Measurements from ENCODE around the gene KIAA0513. TPM values are rescaled to one million over a fixed set of nuclear protein-coding genes. Genes with fewer than 3 reads are reported as not detected.

Gene KIAA0513
- total and polyA plus RNA-seq, 2 donors, result 3.4 to 5.2 TPM

GRCh38 chr16:85067024-85067423 lies 39.4 kb downstream of the KIAA0513 start:
- H3K4me3 ChIP-seq (ENCODE audit: low read length in 2 of 2), result no peak overlapping the region
- H3K27me3 ChIP-seq (ENCODE audit: control insufficient read depth in 2 of 2, insufficient read depth in 1 of 2, low read length in 1 of 2), result no peaks in the 10 kb centered on the region
- H3K9me3 ChIP-seq (ENCODE audit: control insufficient read depth in 2 of 2, insufficient read depth in 1 of 2, low read length in 1 of 2), result no peaks in the 10 kb centered on the region
- H3K27ac ChIP-seq (ENCODE audit: low read depth in 1 of 2, low read length in 1 of 2), result no peak overlapping the region
- WGBS, result 98% methylated on average over 18 of the region's 18 CpGs
- peaks cover 0 to 3% of the 10 kb centered on the region in 2 donors for H3K4me1 ChIP-seq (ENCODE audit: control insufficient read depth in 2 of 2, insufficient read depth in 2 of 2, low read length in 2 of 2)
- H3K36me3 ChIP-seq (ENCODE audit: control insufficient read depth in 2 of 2, insufficient read depth in 2 of 2, low read length in 1 of 2), result no peaks in the 10 kb centered on the region
- no peak for DNase-seq (ENCODE audit: low read depth in 6 of 9, low spot score in 9 of 9)

- Histone ChIP-seq H3K36me3 (ENCODE audit: control insufficient read depth in 2 of 2, insufficient read depth in 2 of 2, low read length in 1 of 2) (no peaks in the 10 kb centered on the region), H3K4me1 (ENCODE audit: control insufficient read depth in 2 of 2, insufficient read depth in 2 of 2, low read length in 2 of 2) (no peaks in the 10 kb centered on the region), H3K27me3 (ENCODE audit: control insufficient read depth in 2 of 2, insufficient read depth in 1 of 2, low read length in 1 of 2) (no peaks in the 10 kb centered on the region), H3K27ac (ENCODE audit: low read depth in 1 of 2, low read length in 1 of 2) (no peak overlapping the region), H3K9me3 (ENCODE audit: control insufficient read depth in 2 of 2, insufficient read depth in 1 of 2, low read length in 1 of 2) (no peaks in the 10 kb centered on the region), H3K4me3 (ENCODE audit: low read length in 2 of 2) (no peak overlapping the region)
- WGBS, result 94% methylated on average over 8 of the region's 8 CpGs
- no peak for DNase-seq (ENCODE audit: low read depth in 6 of 9, low spot score in 9 of 9)
Measured at GRCh38 chr16:85067426-85067825, 39.8 kb downstream of the KIAA0513 start.

DNA sequence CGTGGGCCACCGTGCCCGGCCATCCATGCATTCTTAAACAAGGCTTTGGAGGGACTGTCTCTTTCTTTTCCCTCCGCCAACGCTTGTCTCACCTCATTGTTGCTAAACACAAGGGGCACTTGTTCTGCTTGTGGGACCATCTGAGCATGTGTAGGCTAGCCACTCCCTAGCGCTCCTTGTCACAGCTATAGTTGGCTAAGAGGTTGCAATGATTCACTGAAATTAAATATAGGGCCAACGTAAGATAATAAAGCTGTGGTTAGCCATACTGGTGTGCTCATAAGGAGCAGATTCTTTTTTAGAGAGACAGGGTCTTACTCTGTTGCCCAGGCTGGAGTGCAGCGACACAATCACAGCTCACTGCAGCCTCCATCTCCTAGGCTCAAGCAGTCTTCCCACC lies 41.2 kb downstream of the KIAA0513 start:
- 98% methylated on average over 8 of the region's 8 CpGs for WGBS
- Histone ChIP-seq H3K4me3 (ENCODE audit: low read length in 2 of 2) (no peak overlapping the region), H3K27ac (ENCODE audit: low read depth in 1 of 2, low read length in 1 of 2) (no peak overlapping the region), H3K27me3 (ENCODE audit: control insufficient read depth in 2 of 2, insufficient read depth in 1 of 2, low read length in 1 of 2) (no peaks in the 10 kb centered on the region), H3K4me1 (ENCODE audit: control insufficient read depth in 2 of 2, insufficient read depth in 2 of 2, low read length in 2 of 2) (peaks cover 0 to 3% of the 10 kb centered on the region in 2 donors), H3K9me3 (ENCODE audit: control insufficient read depth in 2 of 2, insufficient read depth in 1 of 2, low read length in 1 of 2) (no peaks in the 10 kb centered on the region), H3K36me3 (ENCODE audit: control insufficient read depth in 2 of 2, insufficient read depth in 2 of 2, low read length in 1 of 2) (no peaks in the 10 kb centered on the region)
- DNase-seq (ENCODE audit: low read depth in 6 of 9, low spot score in 9 of 9), result no peak

DNA sequence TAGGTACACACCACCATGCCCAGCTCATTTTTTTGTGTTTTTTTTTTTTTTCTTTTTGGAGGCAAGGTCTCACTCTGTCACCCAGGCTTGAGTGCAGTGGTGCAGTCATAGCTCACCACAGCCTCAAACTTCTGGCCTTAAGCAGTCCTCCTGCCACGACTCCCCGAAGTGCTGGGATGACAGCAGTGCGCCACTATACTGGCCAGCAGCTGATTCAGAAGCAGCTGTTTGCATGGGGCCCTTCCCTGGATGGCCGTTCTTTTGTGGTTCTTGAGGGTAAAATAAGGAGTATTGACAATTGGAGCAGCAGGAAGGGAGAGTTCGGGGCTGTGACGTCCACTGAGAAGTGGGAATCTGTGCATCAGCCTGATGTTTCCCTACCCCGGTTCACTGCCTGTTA lies 41.6 kb downstream of the KIAA0513 start:
- H3K9me3 ChIP-seq (ENCODE audit: control insufficient read depth in 2 of 2, insufficient read depth in 1 of 2, low read length in 1 of 2), result no peaks in the 10 kb centered on the region
- peaks cover 0 to 3% of the 10 kb centered on the region in 2 donors for H3K4me1 ChIP-seq (ENCODE audit: control insufficient read depth in 2 of 2, insufficient read depth in 2 of 2, low read length in 2 of 2)
- H3K4me3 ChIP-seq (ENCODE audit: low read length in 2 of 2), result no peak overlapping the region
- no peaks in the 10 kb centered on the region for H3K27me3 ChIP-seq (ENCODE audit: control insufficient read depth in 2 of 2, insufficient read depth in 1 of 2, low read length in 1 of 2)
- no peak overlapping the region for H3K27ac ChIP-seq (ENCODE audit: low read depth in 1 of 2, low read length in 1 of 2)
- WGBS, result 96% methylated on average over 7 of the region's 7 CpGs
- no peaks in the 10 kb centered on the region for H3K36me3 ChIP-seq (ENCODE audit: control insufficient read depth in 2 of 2, insufficient read depth in 2 of 2, low read length in 1 of 2)
- DNase-seq (ENCODE audit: low read depth in 6 of 9, low spot score in 9 of 9), result no peak

GRCh38 chr16:85072076-85072860 lies 44.7 kb downstream of the KIAA0513 start:
- Histone ChIP-seq H3K4me3 (ENCODE audit: low read length in 2 of 2) (no peak overlapping the region), H3K36me3 (ENCODE audit: control insufficient read depth in 2 of 2, insufficient read depth in 2 of 2, low read length in 1 of 2) (no peaks in the 10 kb centered on the region), H3K27me3 (ENCODE audit: control insufficient read depth in 2 of 2, insufficient read depth in 1 of 2, low read length in 1 of 2) (no peaks in the 10 kb centered on the region), H3K27ac (ENCODE audit: low read depth in 1 of 2, low read length in 1 of 2) (no peak overlapping the region), H3K9me3 (ENCODE audit: control insufficient read depth in 2 of 2, insufficient read depth in 1 of 2, low read length in 1 of 2) (no peaks in the 10 kb centered on the region), H3K4me1 (ENCODE audit: control insufficient read depth in 2 of 2, insufficient read depth in 2 of 2, low read length in 2 of 2) (peaks cover 0 to 17% of the 10 kb centered on the region in 2 donors)
- no peak for DNase-seq (ENCODE audit: low read depth in 6 of 9, low spot score in 9 of 9)
- WGBS, result 94% methylated on average over 8 of the region's 8 CpGs

DNA sequence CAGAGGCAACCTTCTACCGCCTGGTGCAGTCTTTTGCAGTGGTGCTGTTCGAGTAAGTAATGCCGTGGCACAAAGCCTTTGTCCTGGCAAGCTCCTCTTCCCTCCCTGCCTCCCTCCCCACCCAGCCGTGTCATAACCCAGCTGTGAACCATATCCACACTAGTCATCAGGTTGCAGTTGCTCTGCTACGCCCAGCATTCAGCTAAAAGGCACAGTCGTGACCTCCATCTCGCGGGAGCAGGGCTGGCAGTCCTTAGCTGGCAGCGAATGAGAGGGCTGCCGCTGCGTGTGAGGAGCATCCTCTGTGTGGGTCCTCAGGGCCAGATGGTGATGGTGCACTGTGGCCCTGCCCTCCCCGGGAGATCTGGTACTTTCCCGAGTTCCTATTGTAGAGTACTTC lies 45.4 kb downstream of the KIAA0513 start:
- H3K27ac ChIP-seq (ENCODE audit: low read depth in 1 of 2, low read length in 1 of 2), result no peak overlapping the region

GRCh38 chr16:85074225-85074914 lies 46.8 kb downstream of the KIAA0513 start:
- no peaks in the 10 kb centered on the region for H3K27me3 ChIP-seq (ENCODE audit: control insufficient read depth in 2 of 2, insufficient read depth in 1 of 2, low read length in 1 of 2)
- H3K27ac ChIP-seq (ENCODE audit: low read depth in 1 of 2, low read length in 1 of 2), result no peak overlapping the region
- H3K9me3 ChIP-seq (ENCODE audit: control insufficient read depth in 2 of 2, insufficient read depth in 1 of 2, low read length in 1 of 2), result no peaks in the 10 kb centered on the region
- H3K4me1 ChIP-seq (ENCODE audit: control insufficient read depth in 2 of 2, insufficient read depth in 2 of 2, low read length in 2 of 2), result peaks cover 0 to 31% of the 10 kb centered on the region in 2 donors
- H3K4me3 ChIP-seq (ENCODE audit: low read length in 2 of 2), result no peak overlapping the region
- H3K36me3 ChIP-seq (ENCODE audit: control insufficient read depth in 2 of 2, insufficient read depth in 2 of 2, low read length in 1 of 2), result no peaks in the 10 kb centered on the region
- WGBS, result 96% methylated on average over 6 of the region's 6 CpGs
- no peak for DNase-seq (ENCODE audit: low read depth in 6 of 9, low spot score in 9 of 9)

More for the DNA sequence above, 45.4 kb downstream of the KIAA0513 start:
- Histone ChIP-seq H3K9me3 (ENCODE audit: control insufficient read depth in 2 of 2, insufficient read depth in 1 of 2, low read length in 1 of 2) (no peaks in the 10 kb centered on the region), H3K36me3 (ENCODE audit: control insufficient read depth in 2 of 2, insufficient read depth in 2 of 2, low read length in 1 of 2) (no peaks in the 10 kb centered on the region), H3K4me3 (ENCODE audit: low read length in 2 of 2) (no peak overlapping the region), H3K27me3 (ENCODE audit: control insufficient read depth in 2 of 2, insufficient read depth in 1 of 2, low read length in 1 of 2) (no peaks in the 10 kb centered on the region), H3K4me1 (ENCODE audit: control insufficient read depth in 2 of 2, insufficient read depth in 2 of 2, low read length in 2 of 2) (peaks cover 0 to 24% of the 10 kb centered on the region in 2 donors)
- WGBS, result 93% methylated on average over 13 of the region's 13 CpGs
- DNase-seq (ENCODE audit: low read depth in 6 of 9, low spot score in 9 of 9), result no peak

DNA sequence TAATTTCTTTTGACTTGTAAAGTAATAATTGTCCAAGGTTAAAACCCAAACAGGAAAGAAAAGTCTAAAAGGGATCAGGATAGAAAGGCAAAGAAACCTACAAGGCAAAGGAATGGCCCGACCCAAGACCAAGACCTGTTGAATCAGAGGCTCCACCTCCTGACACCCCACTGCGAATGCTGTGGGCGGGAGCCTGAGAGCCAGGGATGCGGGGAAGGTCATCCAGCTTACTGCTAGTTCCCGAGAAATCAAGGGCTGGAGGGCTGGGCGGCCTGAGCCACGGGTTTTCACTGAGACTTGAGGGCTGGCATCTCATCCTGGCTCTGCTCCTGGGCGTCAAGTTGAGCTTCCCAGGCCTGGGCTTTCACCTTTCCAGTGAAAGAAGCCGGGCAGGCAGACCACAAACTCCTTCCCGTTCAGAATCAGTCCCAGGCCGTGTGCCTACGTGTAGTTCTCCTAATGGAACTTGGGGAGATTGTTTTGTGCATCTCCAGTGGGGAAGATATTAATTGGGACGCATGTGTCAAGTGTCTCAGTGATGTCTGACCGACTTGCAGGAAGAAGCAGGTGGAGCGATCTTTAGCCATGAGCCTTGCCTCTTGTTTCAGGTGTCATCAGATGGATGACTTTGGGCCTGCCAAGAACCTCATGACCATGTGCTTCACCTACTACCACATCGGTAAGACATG lies 47.8 kb downstream of the KIAA0513 start:
- Histone ChIP-seq H3K36me3 (ENCODE audit: control insufficient read depth in 2 of 2, insufficient read depth in 2 of 2, low read length in 1 of 2) (no peaks in the 10 kb centered on the region), H3K27me3 (ENCODE audit: control insufficient read depth in 2 of 2, insufficient read depth in 1 of 2, low read length in 1 of 2) (no peaks in the 10 kb centered on the region), H3K4me3 (ENCODE audit: low read length in 2 of 2) (no peak overlapping the region), H3K27ac (ENCODE audit: low read depth in 1 of 2, low read length in 1 of 2) (no peak overlapping the region), H3K4me1 (ENCODE audit: control insufficient read depth in 2 of 2, insufficient read depth in 2 of 2, low read length in 2 of 2) (peaks cover 0 to 31% of the 10 kb centered on the region in 2 donors), H3K9me3 (ENCODE audit: control insufficient read depth in 2 of 2, insufficient read depth in 1 of 2, low read length in 1 of 2) (no peaks in the 10 kb centered on the region)
- WGBS, result 98% methylated on average over 16 of the region's 16 CpGs
- no peak for DNase-seq (ENCODE audit: low read depth in 6 of 9, low spot score in 9 of 9)

- no peaks in the 10 kb centered on the region for H3K36me3 ChIP-seq (ENCODE audit: control insufficient read depth in 2 of 2, insufficient read depth in 2 of 2, low read length in 1 of 2)
- no peak overlapping the region for H3K27ac ChIP-seq (ENCODE audit: low read depth in 1 of 2, low read length in 1 of 2)
- peaks cover 0 to 3% of the 10 kb centered on the region in 2 donors for H3K27me3 ChIP-seq (ENCODE audit: control insufficient read depth in 2 of 2, insufficient read depth in 1 of 2, low read length in 1 of 2)
- WGBS, result 32% methylated on average over 10 of the region's 10 CpGs
- H3K4me1 ChIP-seq (ENCODE audit: control insufficient read depth in 2 of 2, insufficient read depth in 2 of 2, low read length in 2 of 2), result peaks cover 0 to 33% of the 10 kb centered on the region in 2 donors
- H3K4me3 ChIP-seq (ENCODE audit: low read length in 2 of 2), result no peak overlapping the region
- DNase-seq (ENCODE audit: low read depth in 6 of 9, low spot score in 9 of 9), result no peak
- no peaks in the 10 kb centered on the region for H3K9me3 ChIP-seq (ENCODE audit: control insufficient read depth in 2 of 2, insufficient read depth in 1 of 2, low read length in 1 of 2)
Measured at GRCh38 chr16:85077039-85077438, 49.4 kb downstream of the KIAA0513 start.
